Urinary bladder (tissue), 4 donors: ENCODE measurements around the gene C14orf93. TPM values are rescaled to one million over a fixed set of nuclear protein-coding genes. Genes with fewer than 3 reads are reported as not detected.

ENCODE experiments used
- DNase-seq: peaks from one replicate; pipeline ENCODE4 v3.0.0-alpha.2; 2015; ENCODE audit errors: extremely low spot score
- H3K27ac ChIP-seq: one replicate; pipeline ENCODE4 v1.5.1; 2013; ENCODE audit warnings: low read depth, mild to moderate bottlenecking, moderate library complexity
- H3K36me3 ChIP-seq: one replicate; pipeline ENCODE4 v1.6.1; 2013; ENCODE audit warnings: mild to moderate bottlenecking, moderate library complexity; ENCODE audit not compliant: insufficient read depth
- H3K4me1 ChIP-seq: one replicate; pipeline ENCODE4 v1.6.1; 2013; ENCODE audit warnings: mild to moderate bottlenecking, moderate library complexity; ENCODE audit not compliant: insufficient read depth
- H3K4me3 ChIP-seq: one replicate; pipeline ENCODE4 v1.5.1; 2013; ENCODE audit warnings: low read depth, low read length
- WGBS: extraction: QIAGEN DNeasy Blood & Tissue Kit; methylation state at CpG from one replicate; pipeline ENCODE4 v1.1.7; 2013; 5-methylcytosine and 5-hydroxymethylcytosine counted together
- polyA plus RNA-seq: library from polyadenylated mRNA; stranded (reverse); fragments of 200-250 nt; gene quantifications from one replicate; pipeline ENCODE4 v1.2.3, GENCODE V29; 2013
- total RNA-seq: library from RNA; depleted of rRNA; stranded (reverse); fragments of >200 nt; gene quantifications from one replicate; pipeline ENCODE4 v1.2.3, GENCODE V29; 2014
- donor health status: healthy with polysubstance abuse.
- donor health status: healthy.

The C14orf93 gene
- total and polyA plus RNA-seq, 2 donors = 10.4 to 14.5 TPM

- Histone ChIP-seq H3K36me3 (no peaks in the 10 kb centered on the region), H3K4me1 (no peaks in the 10 kb centered on the region), H3K27ac (no peak overlapping the region), H3K4me3 (no peak overlapping the region)
- no peak for DNase-seq
- 71% methylated on average over 14 of the region's 14 CpGs for WGBS
Observed at GRCh38 chr14:23052182-23052623, 42.3 kb upstream of the C14orf93 start.

GRCh38 chr14:23051141-23052057, 41.5 kb upstream of the C14orf93 start:
- H3K27ac ChIP-seq = no peak overlapping the region
- no peaks in the 10 kb centered on the region for H3K4me1 ChIP-seq
- DNase-seq = no peak
- H3K4me3 ChIP-seq = no peak overlapping the region
- H3K36me3 ChIP-seq = no peaks in the 10 kb centered on the region
- 80% methylated on average over 5 of the region's 5 CpGs for WGBS

- no peak for DNase-seq
- WGBS = 97% methylated on average over 9 of the region's 9 CpGs
- no peaks in the 10 kb centered on the region for H3K36me3 ChIP-seq
- no peaks in the 10 kb centered on the region for H3K4me1 ChIP-seq
- no peak overlapping the region for H3K4me3 ChIP-seq
- H3K27ac ChIP-seq = no peak overlapping the region
Observed at GRCh38 chr14:23049011-23049410, 39.1 kb upstream of the C14orf93 start.

- Histone ChIP-seq H3K4me3 (no peak overlapping the region), H3K36me3 (no peaks in the 10 kb centered on the region), H3K27ac (no peak overlapping the region), H3K4me1 (no peaks in the 10 kb centered on the region)
- no peak for DNase-seq
- 76% methylated on average over 85 of the region's 85 CpGs for WGBS
Observed at GRCh38 chr14:23047751-23048693, 38.1 kb upstream of the C14orf93 start.

GRCh38 chr14:23047034-23047634, 37.2 kb upstream of the C14orf93 start:
- Histone ChIP-seq H3K4me1 (no peaks in the 10 kb centered on the region), H3K27ac (no peak overlapping the region), H3K4me3 (no peak overlapping the region), H3K36me3 (no peaks in the 10 kb centered on the region)
- 67% methylated on average over 6 of the region's 6 CpGs for WGBS
- DNase-seq = no peak

GRCh38 chr14:23045419-23046357, 35.7 kb upstream of the C14orf93 start:
- H3K4me1 ChIP-seq = no peaks in the 10 kb centered on the region
- H3K4me3 ChIP-seq = no peak overlapping the region
- 86% methylated on average over 13 of the region's 13 CpGs for WGBS
- H3K36me3 ChIP-seq = no peaks in the 10 kb centered on the region
- H3K27ac ChIP-seq = no peak overlapping the region
- no peak for DNase-seq

GRCh38 chr14:23044840-23045239, 34.9 kb upstream of the C14orf93 start:
- Histone ChIP-seq H3K36me3 (no peaks in the 10 kb centered on the region), H3K4me3 (no peak overlapping the region), H3K4me1 (no peaks in the 10 kb centered on the region), H3K27ac (no peak overlapping the region)
- no peak for DNase-seq
- WGBS = 83% methylated on average over 8 of the region's 8 CpGs

GRCh38 chr14:23043754-23044153, 33.8 kb upstream of the C14orf93 start:
- Histone ChIP-seq H3K27ac (no peak overlapping the region), H3K36me3 (no peaks in the 10 kb centered on the region), H3K4me1 (no peaks in the 10 kb centered on the region), H3K4me3 (no peak overlapping the region)
- WGBS = 72% methylated on average over 3 of the region's 3 CpGs
- DNase-seq = no peak

GRCh38 chr14:23043145-23043544, 33.2 kb upstream of the C14orf93 start:
- Histone ChIP-seq H3K36me3 (no peaks in the 10 kb centered on the region), H3K27ac (no peak overlapping the region), H3K4me1 (no peaks in the 10 kb centered on the region), H3K4me3 (no peak overlapping the region)
- no peak for DNase-seq
- 83% methylated on average over 6 of the region's 6 CpGs for WGBS

- Histone ChIP-seq H3K36me3 (no peaks in the 10 kb centered on the region), H3K4me1 (no peaks in the 10 kb centered on the region), H3K27ac (no peak within 1 kb of the TSS), H3K4me3 (no peak within 1 kb of the TSS)
- 95% methylated on average over 36 of the region's 36 CpGs for WGBS
- no peak for DNase-seq
Observed at GRCh38 chr14:23042162-23042965, 32.4 kb upstream of the C14orf93 start, which contains the start of gene PSMB11. PSMB11 (plus strand) TSS chr14:23042212; CDS start chr14:23042226, 14 bp downstream.

GRCh38 chr14:23041729-23042128, 31.8 kb upstream of the C14orf93 start:
- no peaks in the 10 kb centered on the region for H3K4me1 ChIP-seq
- WGBS = 81% methylated on average over 8 of the region's 8 CpGs
- no peaks in the 10 kb centered on the region for H3K36me3 ChIP-seq
- no peak overlapping the region for H3K27ac ChIP-seq
- no peak overlapping the region for H3K4me3 ChIP-seq
- no peak for DNase-seq

- H3K4me3 ChIP-seq = no peak overlapping the region
- DNase-seq = no peak
- no peak overlapping the region for H3K27ac ChIP-seq
- WGBS = 89% methylated on average over 4 of the region's 4 CpGs
- no peaks in the 10 kb centered on the region for H3K36me3 ChIP-seq
- H3K4me1 ChIP-seq = no peaks in the 10 kb centered on the region
Observed at GRCh38 chr14:23040100-23040499, 30.2 kb upstream of the C14orf93 start.
